Measurements from ENCODE around the gene IPO11. TPM values are rescaled to one million over a fixed set of nuclear protein-coding genes. Genes with fewer than 3 reads are reported as not detected.

The IPO11 gene
- total and polyA plus RNA-seq, 8 donors: 3.7 to 19.5 (median 10.3) TPM

DNA sequence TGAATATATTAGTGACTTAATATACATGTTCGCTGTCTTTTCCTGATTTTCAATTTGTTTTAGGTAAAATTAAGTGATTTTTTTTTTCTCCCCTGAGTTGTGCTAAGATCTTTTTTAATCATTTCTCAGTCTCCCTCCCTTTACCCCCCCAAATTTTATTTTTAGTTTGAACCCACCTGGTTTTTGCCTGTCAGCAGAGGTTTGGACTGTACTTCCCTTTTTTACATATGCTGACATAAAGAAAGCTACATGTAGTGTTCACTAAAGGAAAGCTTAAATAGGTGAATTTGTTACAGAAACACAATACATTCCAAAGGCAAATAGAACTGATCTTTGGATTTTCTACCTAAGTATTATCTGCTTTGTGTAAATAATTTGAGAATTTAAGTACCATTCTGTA lies 82.2 kb downstream of the IPO11 start:
- TF ChIP-seq, protein P1, sequence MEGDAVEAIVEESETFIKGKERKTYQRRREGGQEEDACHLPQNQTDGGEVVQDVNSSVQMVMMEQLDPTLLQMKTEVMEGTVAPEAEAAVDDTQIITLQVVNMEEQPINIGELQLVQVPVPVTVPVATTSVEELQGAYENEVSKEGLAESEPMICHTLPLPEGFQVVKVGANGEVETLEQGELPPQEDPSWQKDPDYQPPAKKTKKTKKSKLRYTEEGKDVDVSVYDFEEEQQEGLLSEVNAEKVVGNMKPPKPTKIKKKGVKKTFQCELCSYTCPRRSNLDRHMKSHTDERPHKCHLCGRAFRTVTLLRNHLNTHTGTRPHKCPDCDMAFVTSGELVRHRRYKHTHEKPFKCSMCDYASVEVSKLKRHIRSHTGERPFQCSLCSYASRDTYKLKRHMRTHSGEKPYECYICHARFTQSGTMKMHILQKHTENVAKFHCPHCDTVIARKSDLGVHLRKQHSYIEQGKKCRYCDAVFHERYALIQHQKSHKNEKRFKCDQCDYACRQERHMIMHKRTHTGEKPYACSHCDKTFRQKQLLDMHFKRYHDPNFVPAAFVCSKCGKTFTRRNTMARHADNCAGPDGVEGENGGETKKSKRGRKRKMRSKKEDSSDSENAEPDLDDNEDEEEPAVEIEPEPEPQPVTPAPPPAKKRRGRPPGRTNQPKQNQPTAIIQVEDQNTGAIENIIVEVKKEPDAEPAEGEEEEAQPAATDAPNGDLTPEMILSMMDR (IDR thresholded peaks at IDR 0.05): no peak
- DNase-seq (no peak), FAIRE-seq (no peak), ATAC-seq (no peak)
- Histone ChIP-seq H3K4me3 (no peak overlapping the region), H3K36me3 (peaks cover 0 to 11% (median 0%) of the 10 kb centered on the region in 3 donors), H3K4me1 (no peaks in the 10 kb centered on the region), H3K27ac (no peak overlapping the region), H3K27me3 (no peaks in the 10 kb centered on the region), H3K9me3 (no peaks in the 10 kb centered on the region)
- 95 to 100% methylated on average over 1 of the region's 1 CpG for WGBS, 2 donors
- intact Hi-C loops (cut with DNase I): no loop called here

DNA sequence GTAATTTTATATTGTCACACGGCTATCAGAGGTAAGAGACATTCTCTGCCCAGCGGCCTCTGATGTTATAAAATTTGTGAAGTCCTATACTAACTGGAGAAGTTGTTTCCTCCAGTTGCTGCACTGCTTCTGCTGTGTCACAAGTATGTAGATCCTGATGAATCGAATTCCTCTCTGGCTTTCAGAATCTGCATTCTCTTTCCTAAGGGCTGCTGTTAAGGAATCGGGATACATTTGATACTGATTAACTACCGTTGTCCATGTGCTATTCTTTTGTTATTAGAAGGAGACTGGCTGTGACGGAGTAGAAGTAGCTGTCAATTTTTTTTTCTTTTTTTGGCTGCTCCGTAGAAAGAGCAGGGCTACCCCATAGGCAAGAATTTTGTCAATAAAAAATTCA lies 84.3 kb downstream of the IPO11 start:
- WGBS, 2 donors: 89 to 90% methylated on average over 7 of the region's 7 CpGs
- Histone ChIP-seq H3K36me3 (peaks cover 0 to 11% (median 0%) of the 10 kb centered on the region in 3 donors), H3K4me3 (no peak overlapping the region), H3K27me3 (no peaks in the 10 kb centered on the region), H3K27ac (no peak overlapping the region), H3K9me3 (no peaks in the 10 kb centered on the region), H3K4me1 (no peaks in the 10 kb centered on the region)
- TF ChIP-seq, protein P1 (IDR thresholded peaks at IDR 0.05): no peak
- DNase-seq: no peak
- intact Hi-C loops (cut with DNase I): no loop called here
- ATAC-seq: no peak
- no peak for FAIRE-seq

DNA sequence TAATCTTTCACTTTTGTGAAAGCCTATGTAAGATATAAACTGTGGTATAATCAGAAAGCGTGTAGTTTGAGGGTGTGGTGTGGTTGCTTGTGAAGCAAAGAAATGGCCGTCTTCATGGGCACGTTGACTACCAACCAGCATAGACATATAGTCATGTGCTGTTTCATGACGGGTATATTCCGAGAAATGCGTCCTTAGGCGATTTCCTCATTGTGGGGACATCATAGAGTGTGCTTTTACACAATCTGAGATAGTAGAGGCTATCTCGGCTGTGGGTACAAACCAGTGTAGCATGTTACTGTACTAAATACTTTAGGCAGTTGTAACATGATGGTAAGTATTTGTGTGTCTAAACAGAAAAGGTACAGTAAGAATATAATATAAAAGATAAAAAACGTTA lies 86.4 kb downstream of the IPO11 start:
- Histone ChIP-seq H3K9me3 (no peaks in the 10 kb centered on the region), H3K36me3 (peaks cover 0 to 11% (median 0%) of the 10 kb centered on the region in 3 donors), H3K4me1 (no peaks in the 10 kb centered on the region), H3K27ac (no peak overlapping the region), H3K4me3 (no peak overlapping the region), H3K27me3 (no peaks in the 10 kb centered on the region)
- no peak for FAIRE-seq
- WGBS, 2 donors: 92 to 96% methylated on average over 9 of the region's 9 CpGs
- intact Hi-C loops (cut with DNase I): no loop called here
- TF ChIP-seq, protein P1 (IDR thresholded peaks at IDR 0.05): no peak
- no peak for DNase-seq
- no peak for ATAC-seq

DNA sequence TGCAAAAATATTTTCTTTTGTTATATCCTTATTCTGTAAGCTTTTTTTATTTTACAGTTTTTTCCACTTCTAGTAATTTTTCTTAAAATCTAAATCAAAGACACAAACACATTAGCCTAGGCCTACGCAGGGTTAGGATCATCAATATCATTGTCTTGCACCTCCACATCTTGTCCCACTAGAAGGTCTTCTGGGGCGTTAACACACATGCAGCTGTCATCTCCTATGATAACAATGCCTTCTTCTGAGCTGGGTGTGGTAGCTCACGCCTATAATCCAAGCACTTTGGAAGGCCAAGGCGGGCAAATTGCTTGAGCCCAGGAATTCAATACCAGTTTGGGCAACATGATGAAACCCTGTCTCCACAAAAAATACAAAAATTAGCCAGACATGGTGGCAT lies 87.2 kb downstream of the IPO11 start:
- Histone ChIP-seq H3K36me3 (peaks cover 0 to 11% (median 0%) of the 10 kb centered on the region in 3 donors), H3K27ac (no peak overlapping the region), H3K27me3 (no peaks in the 10 kb centered on the region), H3K4me3 (no peak overlapping the region), H3K9me3 (no peaks in the 10 kb centered on the region), H3K4me1 (no peaks in the 10 kb centered on the region)
- no peak for DNase-seq
- WGBS, 2 donors: 95 to 100% methylated on average over 4 of the region's 4 CpGs
- ATAC-seq: no peak
- TF ChIP-seq, protein P1 (IDR thresholded peaks at IDR 0.05): no peak
- no peak for FAIRE-seq
- intact Hi-C loops (cut with DNase I): no loop called here

GRCh38 chr5:62502456-62503101 lies 90.0 kb downstream of the IPO11 start:
- Histone ChIP-seq H3K27ac (no peak overlapping the region), H3K27me3 (no peaks in the 10 kb centered on the region), H3K36me3 (no peaks in the 10 kb centered on the region), H3K9me3 (no peaks in the 10 kb centered on the region), H3K4me1 (no peaks in the 10 kb centered on the region), H3K4me3 (no peak overlapping the region)
- ATAC-seq (no peak), FAIRE-seq (no peak), DNase-seq (no peak)
- WGBS, 2 donors: 94 to 98% methylated on average over 10 of the region's 10 CpGs
- intact Hi-C loops (cut with DNase I): no loop called here
- TF ChIP-seq, protein P1 (IDR thresholded peaks at IDR 0.05): no peak

All from pancreas (tissue), 10 donors.